Measurements from ENCODE around the gene SATB2. TPM values are rescaled to one million over a fixed set of nuclear protein-coding genes. Genes with fewer than 3 reads are reported as not detected.

Gene SATB2
- polyA plus RNA-seq, 1 of the 3 experiments (the other 2 are of a cell fraction): 0.13 TPM

- no peak for TF ChIP-seq FOXJ3 (CRISPR knock-in tag; IDR thresholded peaks at IDR 0.05)
- no peak for TF ChIP-seq NRF1 (IDR thresholded peaks at IDR 0.05; ENCODE audit: low read depth, low read length)
- TF ChIP-seq EP300 (IDR thresholded peaks at IDR 0.05; ENCODE audit: borderline replicate concordance in 1 of 2, low read depth in 1 of 2, low read length in 1 of 2): no peak
- TF ChIP-seq ELF1 (IDR thresholded peaks at IDR 0.05): no peak
- TF ChIP-seq, protein P1, sequence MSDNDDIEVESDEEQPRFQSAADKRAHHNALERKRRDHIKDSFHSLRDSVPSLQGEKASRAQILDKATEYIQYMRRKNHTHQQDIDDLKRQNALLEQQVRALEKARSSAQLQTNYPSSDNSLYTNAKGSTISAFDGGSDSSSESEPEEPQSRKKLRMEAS (IDR thresholded peaks at IDR 0.05; ENCODE audit: low read depth): no peak
- TF ChIP-seq GATA2 (CRISPR knock-in tag; IDR thresholded peaks at IDR 0.05): no peak
- no peak for TF ChIP-seq NFIC (IDR thresholded peaks at IDR 0.05; ENCODE audit: borderline replicate concordance)
- TF ChIP-seq, protein P2, sequence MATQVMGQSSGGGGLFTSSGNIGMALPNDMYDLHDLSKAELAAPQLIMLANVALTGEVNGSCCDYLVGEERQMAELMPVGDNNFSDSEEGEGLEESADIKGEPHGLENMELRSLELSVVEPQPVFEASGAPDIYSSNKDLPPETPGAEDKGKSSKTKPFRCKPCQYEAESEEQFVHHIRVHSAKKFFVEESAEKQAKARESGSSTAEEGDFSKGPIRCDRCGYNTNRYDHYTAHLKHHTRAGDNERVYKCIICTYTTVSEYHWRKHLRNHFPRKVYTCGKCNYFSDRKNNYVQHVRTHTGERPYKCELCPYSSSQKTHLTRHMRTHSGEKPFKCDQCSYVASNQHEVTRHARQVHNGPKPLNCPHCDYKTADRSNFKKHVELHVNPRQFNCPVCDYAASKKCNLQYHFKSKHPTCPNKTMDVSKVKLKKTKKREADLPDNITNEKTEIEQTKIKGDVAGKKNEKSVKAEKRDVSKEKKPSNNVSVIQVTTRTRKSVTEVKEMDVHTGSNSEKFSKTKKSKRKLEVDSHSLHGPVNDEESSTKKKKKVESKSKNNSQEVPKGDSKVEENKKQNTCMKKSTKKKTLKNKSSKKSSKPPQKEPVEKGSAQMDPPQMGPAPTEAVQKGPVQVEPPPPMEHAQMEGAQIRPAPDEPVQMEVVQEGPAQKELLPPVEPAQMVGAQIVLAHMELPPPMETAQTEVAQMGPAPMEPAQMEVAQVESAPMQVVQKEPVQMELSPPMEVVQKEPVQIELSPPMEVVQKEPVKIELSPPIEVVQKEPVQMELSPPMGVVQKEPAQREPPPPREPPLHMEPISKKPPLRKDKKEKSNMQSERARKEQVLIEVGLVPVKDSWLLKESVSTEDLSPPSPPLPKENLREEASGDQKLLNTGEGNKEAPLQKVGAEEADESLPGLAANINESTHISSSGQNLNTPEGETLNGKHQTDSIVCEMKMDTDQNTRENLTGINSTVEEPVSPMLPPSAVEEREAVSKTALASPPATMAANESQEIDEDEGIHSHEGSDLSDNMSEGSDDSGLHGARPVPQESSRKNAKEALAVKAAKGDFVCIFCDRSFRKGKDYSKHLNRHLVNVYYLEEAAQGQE (IDR thresholded peaks at IDR 0.05; ENCODE audit: low read depth, low read length): no peak
- TF ChIP-seq TCF12 (IDR thresholded peaks at IDR 0.05): no peak
- TF ChIP-seq RCOR1 (IDR thresholded peaks at IDR 0.05; ENCODE audit: low read length): no peak
- POLR2A ChIA-PET: no interaction called here
Observed at GRCh38 chr2:199348871-199349270, 108.9 kb downstream of the SATB2 start.

GRCh38 chr2:199344012-199344411 lies 113.7 kb downstream of the SATB2 start:
- Histone ChIP-seq H3K4me1 (ENCODE audit: control insufficient read depth in 1 of 2, insufficient read depth in 2 of 2, low read depth in 1 of 2, low read length in 1 of 2) (no peaks in the 10 kb centered on the region), H3K4me3 (ENCODE audit: low read depth in 2 of 2, low read length in 1 of 2) (no peak overlapping the region), H3K79me2 (ENCODE audit: insufficient read depth) (no peaks in the 10 kb centered on the region), H4K20me1 (ENCODE audit: insufficient read depth) (no peaks in the 10 kb centered on the region), H2AFZ (ENCODE audit: low read depth) (no peak overlapping the region), H3K27ac (ENCODE audit: low read depth in 2 of 2, low read length in 1 of 2) (no peak overlapping the region), H3K9me3 (no peaks in the 10 kb centered on the region), H3F3A (replicated peaks; ENCODE audit: insufficient read depth) (no peaks in the 10 kb centered on the region), H3K36me3 (replicated peaks in 1 of 2; ENCODE audit: control insufficient read depth in 1 of 2, insufficient read depth in 2 of 2, low read length in 1 of 2) (no peaks in the 10 kb centered on the region), H3K27me3 (ENCODE audit: insufficient read depth) (no peaks in the 10 kb centered on the region), H3K9ac (no peak overlapping the region), H3K9me2 (no peaks in the 10 kb centered on the region), H3K4me2 (no peak overlapping the region)
- 7% methylated on average over 2 of the region's 2 CpGs for WGBS (ENCODE audit: low lambda C conversion rate)
- ChIA-PET POLR2A (no interaction called here), CTCF (no interaction called here)
- no peak for DNase-seq
- TF ChIP-seq NRF1 (IDR thresholded peaks at IDR 0.05; ENCODE audit: low read depth, low read length): no peak
- TF ChIP-seq, protein P3, sequence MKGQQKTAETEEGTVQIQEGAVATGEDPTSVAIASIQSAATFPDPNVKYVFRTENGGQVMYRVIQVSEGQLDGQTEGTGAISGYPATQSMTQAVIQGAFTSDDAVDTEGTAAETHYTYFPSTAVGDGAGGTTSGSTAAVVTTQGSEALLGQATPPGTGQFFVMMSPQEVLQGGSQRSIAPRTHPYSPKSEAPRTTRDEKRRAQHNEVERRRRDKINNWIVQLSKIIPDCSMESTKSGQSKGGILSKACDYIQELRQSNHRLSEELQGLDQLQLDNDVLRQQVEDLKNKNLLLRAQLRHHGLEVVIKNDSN (IDR thresholded peaks at IDR 0.05; ENCODE audit: borderline replicate concordance, low read depth): no peak
- TF ChIP-seq, protein P2 (IDR thresholded peaks at IDR 0.05; ENCODE audit: low read depth, low read length): no peak
- no peak for TF ChIP-seq EZH2phosphoT487 (IDR thresholded peaks at IDR 0.05; ENCODE audit: borderline replicate concordance, low read depth)
- no peak for TF ChIP-seq RAD21 (IDR thresholded peaks at IDR 0.05; ENCODE audit: low read length)
- TF ChIP-seq, protein P1 (IDR thresholded peaks at IDR 0.05; ENCODE audit: low read depth): no peak

More at GRCh38 chr2:199348871-199349270, 108.9 kb downstream of the SATB2 start:
- no peak overlapping the region for H2AFZ ChIP-seq (ENCODE audit: low read depth)
- no peak overlapping the region for H3K4me3 ChIP-seq (ENCODE audit: low read depth in 2 of 2, low read length in 1 of 2)
- no peak overlapping the region for H3K9ac ChIP-seq
- no peaks in the 10 kb centered on the region for H3K9me2 ChIP-seq
- 13% methylated on average over 7 of the region's 7 CpGs for WGBS (ENCODE audit: low lambda C conversion rate)
- no peaks in the 10 kb centered on the region for H3F3A ChIP-seq (replicated peaks; ENCODE audit: insufficient read depth)
- H3K79me2 ChIP-seq (ENCODE audit: insufficient read depth): no peaks in the 10 kb centered on the region
- H3K4me1 ChIP-seq (ENCODE audit: control insufficient read depth in 1 of 2, insufficient read depth in 2 of 2, low read depth in 1 of 2, low read length in 1 of 2): no peaks in the 10 kb centered on the region
- H3K27ac ChIP-seq (ENCODE audit: low read depth in 2 of 2, low read length in 1 of 2): no peak overlapping the region
- H3K4me2 ChIP-seq: no peak overlapping the region
- CTCF ChIA-PET: no interaction called here
- H3K9me3 ChIP-seq: no peaks in the 10 kb centered on the region
- DNase-seq: no peak
- no peaks in the 10 kb centered on the region for H4K20me1 ChIP-seq (ENCODE audit: insufficient read depth)
- no peaks in the 10 kb centered on the region for H3K36me3 ChIP-seq (replicated peaks in 1 of 2; ENCODE audit: control insufficient read depth in 1 of 2, insufficient read depth in 2 of 2, low read length in 1 of 2)
- no peaks in the 10 kb centered on the region; the same call in 1 of the 2 replicates for H3K27me3 ChIP-seq (ENCODE audit: insufficient read depth)
